A549 (cell line): ENCODE data around the gene CEP128.

Experiments
- BCL3 ChIP-seq: fragments of >200 bp; sonication (Bioruptor Twin); formaldehyde crosslinking; IDR thresholded peaks from 3 replicates; pipeline ENCODE4 v1.6.1; 2016
- CTCF ChIP-seq: fragments of >200 bp; sonication (Bioruptor Twin); formaldehyde crosslinking; IDR thresholded peaks from 3 replicates; pipeline ENCODE4 v1.5.1; 2016
- EHMT2 ChIP-seq: fragments of 200-600 bp; sonication (generic); IDR thresholded peaks from 2 replicates; pipeline ENCODE4 v1.6.1; 2016; ENCODE audit warnings: antibody characterized with exemption, low read depth, mild to moderate bottlenecking, moderate library complexity
- EP300 ChIP-seq, 2 experiments: fragments of >200 bp; sonication (Bioruptor Twin); formaldehyde crosslinking; IDR thresholded peaks; 2 replicates in 1 of 2; 3 replicates in 1 of 2; pipeline ENCODE4 v1.6.1; 2016 to 2017
- MAZ ChIP-seq: fragments of 150-350 bp; IDR thresholded peaks from 2 replicates; pipeline ENCODE4 v1.6.1; 2014; ENCODE audit warnings: antibody characterized with exemption, low read depth, low read length, borderline replicate concordance

DNA sequence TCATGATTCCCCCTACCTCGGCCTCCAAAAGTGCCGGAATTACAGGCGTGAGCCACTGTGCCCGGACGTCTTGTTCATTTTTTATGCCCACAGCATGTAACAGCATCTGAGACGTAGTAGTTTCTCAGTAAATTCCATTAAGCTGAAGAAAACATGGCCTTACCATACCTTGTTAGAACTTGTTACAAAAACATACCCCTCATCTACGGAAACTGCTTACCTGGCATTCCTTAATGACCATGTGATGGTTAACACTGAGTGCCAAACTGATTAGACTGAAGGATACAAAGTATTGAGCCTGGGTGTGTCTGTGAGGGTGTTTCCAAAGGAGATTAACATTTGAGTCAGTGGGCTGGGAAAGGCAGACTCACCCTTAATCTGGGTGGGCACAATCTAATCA, 186.8 kb downstream of the CEP128 start:
- TF ChIP-seq EP300 (IDR thresholded peaks at IDR 0.05) (no peak), BCL3 (no peak), EHMT2 (no peak), MAZ (no peak), CTCF (no peak)
